Neural cell (in vitro differentiated cells): ENCODE results near the gene IQCH. TPM values are rescaled to one million over a fixed set of nuclear protein-coding genes. Genes with fewer than 3 reads are reported as not detected.

Experiments
- H2AFZ ChIP-seq: fragments of 200-600, 300-800 bp; sonication (generic), shearing (Covaris generic); 2 replicates; pipeline ENCODE4 v1.6.0; 2014; ENCODE audit warnings: low read depth, mild to moderate bottlenecking, antibody characterized with exemption, low read length, moderate library complexity
- H3F3A ChIP-seq: fragments of 200-600 bp; shearing (Covaris generic); 2 replicates; pipeline ENCODE4 v1.6.1; 2016; ENCODE audit warnings: mild to moderate bottlenecking, moderate library complexity, mixed read lengths, antibody characterized with exemption, low read length; ENCODE audit not compliant: insufficient read depth, poor library complexity, severe bottlenecking
- H3K27ac ChIP-seq: fragments of 200-600, 300-800 bp; sonication (generic), shearing (Covaris generic); 2 replicates; pipeline ENCODE4 v1.5.1; 2014; ENCODE audit warnings: mild to moderate bottlenecking, low read length, moderate library complexity
- H3K27me3 ChIP-seq: fragments of 300-800, 200-600 bp; sonication (generic), shearing (Covaris generic); 2 replicates; pipeline ENCODE4 v1.6.0; 2014; ENCODE audit warnings: mild to moderate bottlenecking, low read depth, low read length, moderate library complexity; ENCODE audit not compliant: insufficient read depth
- H3K36me3 ChIP-seq: fragments of 300-800, 200-600 bp; sonication (generic), shearing (Covaris generic); 2 replicates; pipeline ENCODE4 v1.5.1; 2014; ENCODE audit warnings: mild to moderate bottlenecking, antibody characterized with exemption, low read length, moderate library complexity; ENCODE audit not compliant: insufficient read depth
- H3K4me2 ChIP-seq: fragments of 300-800, 200-600 bp; sonication (generic), shearing (Covaris generic); 2 replicates; pipeline ENCODE4 v1.6.0; 2014; ENCODE audit warnings: mild to moderate bottlenecking, low read length
- H3K4me3 ChIP-seq: fragments of 300-800, 200-600 bp; sonication (generic), shearing (Covaris generic); 2 replicates; pipeline ENCODE4 v1.5.1; 2014; ENCODE audit warnings: mild to moderate bottlenecking, low read length, moderate library complexity
- H3K79me2 ChIP-seq: fragments of 200-600 bp; shearing (Covaris generic); replicated peaks from 2 replicates; pipeline ENCODE4 v1.6.0; 2014; ENCODE audit warnings: mild to moderate bottlenecking, low read length, moderate library complexity; ENCODE audit not compliant: insufficient read depth
- H3K9ac ChIP-seq: fragments of 300-800, 200-600 bp; sonication (generic), shearing (Covaris generic); 2 replicates; pipeline ENCODE4 v1.6.1; 2016; ENCODE audit warnings: mild to moderate bottlenecking, low read length, mixed read lengths
- H3K9me2 ChIP-seq: fragments of 200-600 bp; shearing (Covaris generic); 2 replicates; pipeline ENCODE4 v1.6.1; 2016; ENCODE audit warnings: mild to moderate bottlenecking, low read length, mixed read lengths; ENCODE audit not compliant: insufficient read depth
- H3K9me3 ChIP-seq: fragments of 200-600, 300-800 bp; sonication (generic), shearing (Covaris generic); 2 replicates; pipeline ENCODE4 v1.6.1; 2016; ENCODE audit warnings: mild to moderate bottlenecking, mixed run types, low read length, moderate library complexity, mixed read lengths
- H4K20me1 ChIP-seq: fragments of 200-600 bp; shearing (Covaris generic); 2 replicates; pipeline ENCODE4 v1.6.1; 2016; ENCODE audit warnings: mild to moderate bottlenecking, mixed run types; ENCODE audit not compliant: insufficient read depth
- EP300 ChIP-seq: fragments of 450-650 bp; conservative IDR thresholded peaks from 2 replicates; pipeline ENCODE4 v1.6.1; 2014; ENCODE audit warnings: antibody characterized with exemption, mild to moderate bottlenecking, moderate library complexity; ENCODE audit not compliant: poor library complexity, severe bottlenecking
- EZH2 ChIP-seq: fragments of 200-600, 300-800 bp; shearing (Covaris generic), sonication (generic); IDR thresholded peaks from 2 replicates; pipeline ENCODE4 v1.6.1; 2014; ENCODE audit warnings: antibody characterized with exemption, low read length, borderline replicate concordance, mild to moderate bottlenecking; ENCODE audit not compliant: insufficient read depth, poor library complexity, severe bottlenecking
- MXI1 ChIP-seq: fragments of 450-650 bp; conservative IDR thresholded peaks from 2 replicates; pipeline ENCODE4 v1.6.1; 2014; ENCODE audit warnings: antibody characterized with exemption, mild to moderate bottlenecking; ENCODE audit not compliant: poor library complexity, severe bottlenecking
- POLR2AphosphoS5 ChIP-seq: IDR thresholded peaks from 2 replicates; pipeline ENCODE4 v1.6.1; 2012
- RAD21 ChIP-seq: fragments of 450-650 bp; conservative IDR thresholded peaks from 2 replicates; pipeline ENCODE4 v1.6.1; 2014; ENCODE audit warnings: antibody characterized with exemption, mild to moderate bottlenecking, moderate library complexity
- SMC3 ChIP-seq: fragments of 450-650 bp; conservative IDR thresholded peaks from 2 replicates; pipeline ENCODE4 v1.6.1; 2014; ENCODE audit warnings: antibody characterized with exemption, mild to moderate bottlenecking, moderate library complexity; ENCODE audit not compliant: poor library complexity
- TAF1 ChIP-seq: IDR thresholded peaks from 2 replicates; pipeline ENCODE4 v1.6.1; 2012; ENCODE audit warnings: low read depth
- polyA plus RNA-seq: library from polyadenylated mRNA; depleted of rRNA; stranded (reverse); fragments of >200 nt; gene quantifications from 2 replicates; pipeline ENCODE4 v1.2.3, GENCODE V29; 2014
- TF ChIP-seq, protein P1 (sequence below): fragments of 450-650 bp; IDR thresholded peaks from 2 replicates; pipeline ENCODE4 v1.5.1; 2014; ENCODE audit warnings: antibody characterized with exemption, mild to moderate bottlenecking, moderate library complexity; ENCODE audit not compliant: poor library complexity, severe bottlenecking
- TF ChIP-seq, protein P2 (sequence below): IDR thresholded peaks from 2 replicates; pipeline ENCODE4 v1.6.1; 2012; ENCODE audit warnings: borderline replicate concordance

Gene IQCH
- polyA plus RNA-seq, 1 donor from 2014 or later: 2.8 TPM

DNA sequence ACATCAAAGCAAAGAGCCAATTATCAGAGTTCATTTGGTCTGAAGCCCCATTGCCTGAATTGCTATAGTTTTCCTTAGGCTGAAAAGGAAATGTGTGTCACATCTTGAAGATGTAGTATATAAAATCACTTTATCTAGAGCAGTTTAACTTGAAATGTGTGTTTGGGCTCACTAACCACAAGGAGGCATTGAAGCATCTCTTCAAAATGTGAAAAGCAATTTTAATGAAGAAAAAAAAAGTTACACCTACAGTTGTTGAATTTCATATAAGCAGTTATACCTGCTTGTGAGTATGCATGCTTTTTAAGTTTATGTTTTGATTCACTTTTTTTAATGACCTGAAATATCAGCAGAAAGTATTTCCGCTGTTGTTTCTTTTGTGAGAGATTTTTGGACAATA lies 129.3 kb downstream of the IQCH start:
- no peak overlapping the region for H3K9ac ChIP-seq
- TF ChIP-seq SMC3 (peak; percentile 62), RAD21 (peak; percentile 60), MXI1 (no peak)
- TF ChIP-seq, protein P1, sequence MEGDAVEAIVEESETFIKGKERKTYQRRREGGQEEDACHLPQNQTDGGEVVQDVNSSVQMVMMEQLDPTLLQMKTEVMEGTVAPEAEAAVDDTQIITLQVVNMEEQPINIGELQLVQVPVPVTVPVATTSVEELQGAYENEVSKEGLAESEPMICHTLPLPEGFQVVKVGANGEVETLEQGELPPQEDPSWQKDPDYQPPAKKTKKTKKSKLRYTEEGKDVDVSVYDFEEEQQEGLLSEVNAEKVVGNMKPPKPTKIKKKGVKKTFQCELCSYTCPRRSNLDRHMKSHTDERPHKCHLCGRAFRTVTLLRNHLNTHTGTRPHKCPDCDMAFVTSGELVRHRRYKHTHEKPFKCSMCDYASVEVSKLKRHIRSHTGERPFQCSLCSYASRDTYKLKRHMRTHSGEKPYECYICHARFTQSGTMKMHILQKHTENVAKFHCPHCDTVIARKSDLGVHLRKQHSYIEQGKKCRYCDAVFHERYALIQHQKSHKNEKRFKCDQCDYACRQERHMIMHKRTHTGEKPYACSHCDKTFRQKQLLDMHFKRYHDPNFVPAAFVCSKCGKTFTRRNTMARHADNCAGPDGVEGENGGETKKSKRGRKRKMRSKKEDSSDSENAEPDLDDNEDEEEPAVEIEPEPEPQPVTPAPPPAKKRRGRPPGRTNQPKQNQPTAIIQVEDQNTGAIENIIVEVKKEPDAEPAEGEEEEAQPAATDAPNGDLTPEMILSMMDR: peak; percentile 52
- no peaks in the 10 kb centered on the region for H4K20me1 ChIP-seq
- H3F3A ChIP-seq: no peaks in the 10 kb centered on the region
- no peak overlapping the region for H3K4me3 ChIP-seq
- no peaks in the 10 kb centered on the region for H3K27me3 ChIP-seq
- no peak overlapping the region for H3K27ac ChIP-seq
- no peaks in the 10 kb centered on the region for H3K9me2 ChIP-seq
- no peaks in the 10 kb centered on the region for H3K79me2 ChIP-seq
- H2AFZ ChIP-seq: no peak overlapping the region
- no peaks in the 10 kb centered on the region for H3K9me3 ChIP-seq
- H3K4me2 ChIP-seq: no peak overlapping the region
- H3K36me3 ChIP-seq: no peaks in the 10 kb centered on the region

DNA sequence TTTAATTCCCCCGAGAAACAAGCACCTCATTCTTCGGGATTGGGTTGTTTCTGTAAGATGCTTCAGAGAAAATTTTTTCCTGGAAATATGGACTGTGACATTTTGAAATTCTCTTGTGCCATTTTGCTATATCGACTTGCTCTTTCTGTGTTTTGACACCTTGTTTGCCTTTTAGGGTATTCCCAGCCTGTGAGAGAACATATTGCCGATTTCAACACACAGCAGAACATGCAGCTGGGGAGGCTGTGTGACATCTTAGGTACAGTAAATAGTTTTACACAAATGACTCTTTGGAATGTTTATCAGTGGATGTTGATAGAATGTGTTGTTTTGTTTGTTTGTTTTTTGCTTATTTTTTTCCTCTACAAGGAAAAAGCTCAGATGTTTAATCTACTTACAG lies 130.2 kb downstream of the IQCH start:
- no peaks in the 10 kb centered on the region for H3F3A ChIP-seq

More for the DNA sequence above, 130.2 kb downstream of the IQCH start:
- Histone ChIP-seq H3K4me3 (no peak overlapping the region), H3K36me3 (no peaks in the 10 kb centered on the region), H2AFZ (no peak overlapping the region), H3K27ac (no peak overlapping the region), H3K27me3 (no peaks in the 10 kb centered on the region), H3K4me2 (no peak overlapping the region), H4K20me1 (no peaks in the 10 kb centered on the region), H3K9me3 (no peaks in the 10 kb centered on the region), H3K9me2 (no peaks in the 10 kb centered on the region), H3K9ac (no peak overlapping the region), H3K79me2 (no peaks in the 10 kb centered on the region)
- TF ChIP-seq EP300 (no peak), TAF1 (no peak), RAD21 (no peak), MXI1 (no peak), SMC3 (no peak), POLR2AphosphoS5 (no peak), EZH2 (no peak)
- TF ChIP-seq, protein P2, sequence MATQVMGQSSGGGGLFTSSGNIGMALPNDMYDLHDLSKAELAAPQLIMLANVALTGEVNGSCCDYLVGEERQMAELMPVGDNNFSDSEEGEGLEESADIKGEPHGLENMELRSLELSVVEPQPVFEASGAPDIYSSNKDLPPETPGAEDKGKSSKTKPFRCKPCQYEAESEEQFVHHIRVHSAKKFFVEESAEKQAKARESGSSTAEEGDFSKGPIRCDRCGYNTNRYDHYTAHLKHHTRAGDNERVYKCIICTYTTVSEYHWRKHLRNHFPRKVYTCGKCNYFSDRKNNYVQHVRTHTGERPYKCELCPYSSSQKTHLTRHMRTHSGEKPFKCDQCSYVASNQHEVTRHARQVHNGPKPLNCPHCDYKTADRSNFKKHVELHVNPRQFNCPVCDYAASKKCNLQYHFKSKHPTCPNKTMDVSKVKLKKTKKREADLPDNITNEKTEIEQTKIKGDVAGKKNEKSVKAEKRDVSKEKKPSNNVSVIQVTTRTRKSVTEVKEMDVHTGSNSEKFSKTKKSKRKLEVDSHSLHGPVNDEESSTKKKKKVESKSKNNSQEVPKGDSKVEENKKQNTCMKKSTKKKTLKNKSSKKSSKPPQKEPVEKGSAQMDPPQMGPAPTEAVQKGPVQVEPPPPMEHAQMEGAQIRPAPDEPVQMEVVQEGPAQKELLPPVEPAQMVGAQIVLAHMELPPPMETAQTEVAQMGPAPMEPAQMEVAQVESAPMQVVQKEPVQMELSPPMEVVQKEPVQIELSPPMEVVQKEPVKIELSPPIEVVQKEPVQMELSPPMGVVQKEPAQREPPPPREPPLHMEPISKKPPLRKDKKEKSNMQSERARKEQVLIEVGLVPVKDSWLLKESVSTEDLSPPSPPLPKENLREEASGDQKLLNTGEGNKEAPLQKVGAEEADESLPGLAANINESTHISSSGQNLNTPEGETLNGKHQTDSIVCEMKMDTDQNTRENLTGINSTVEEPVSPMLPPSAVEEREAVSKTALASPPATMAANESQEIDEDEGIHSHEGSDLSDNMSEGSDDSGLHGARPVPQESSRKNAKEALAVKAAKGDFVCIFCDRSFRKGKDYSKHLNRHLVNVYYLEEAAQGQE: no peak
- TF ChIP-seq, protein P1: no peak
